Gastroesophageal sphincter (tissue), 4 donors: ENCODE measurements around the gene FBXL17. TPM values are rescaled to one million over a fixed set of nuclear protein-coding genes. Genes with fewer than 3 reads are reported as not detected.

ENCODE experiments used
- ATAC-seq: fragments of 150-250 bp; one replicate; pipeline ENCODE4 v1.9.1; 2016; ENCODE audit warnings: mild to moderate bottlenecking, moderate library complexity
- H3K27ac ChIP-seq, 4 donors: fragments of 200-600 bp; sonication (generic) in 3 of 4; 1 replicate in 3 of 4; 2 replicates in 1 of 4; pipeline ENCODE4 v1.5.1; 2016 to 2019
- H3K27me3 ChIP-seq: fragments of 200-600 bp; sonication (generic); one replicate; pipeline ENCODE4 v1.5.1; 2019
- H3K36me3 ChIP-seq, 2 donors: fragments of 200-600 bp; sonication (generic); one replicate each; pipeline ENCODE4 v1.5.1; 2019; ENCODE audit warnings: control low read depth in 1 of 2
- H3K4me1 ChIP-seq, 3 donors: fragments of 200-600 bp; sonication (generic); 1 replicate in 2 of 3; 2 replicates in 1 of 3; pipeline ENCODE4 v1.5.1; 2016 to 2019; ENCODE audit warnings: control low read depth in 2 of 3
- H3K4me3 ChIP-seq, 2 donors: fragments of 200-600 bp; sonication (generic); one replicate each; pipeline ENCODE4 v1.5.1; 2019; ENCODE audit warnings: mild to moderate bottlenecking in 1 of 2, moderate library complexity in 1 of 2
- H3K9me3 ChIP-seq, 3 donors: fragments of 200-600 bp; sonication (generic); one replicate each; pipeline ENCODE4 v1.5.1; 2017 to 2019; ENCODE audit warnings: control low read depth in 2 of 3
- EP300 ChIP-seq: sonication (generic); formaldehyde crosslinking; IDR thresholded peaks from one replicate; pipeline ENCODE4 v1.6.1; 2017; ENCODE audit warnings: antibody characterized with exemption, mild to moderate bottlenecking
- POLR2A ChIP-seq, 2 donors: fragments of 450-650 bp; IDR thresholded peaks; one replicate each; pipeline ENCODE4 v1.6.1; 2017; ENCODE audit warnings: antibody characterized with exemption in 2 of 2, mild to moderate bottlenecking in 2 of 2, moderate library complexity in 1 of 2
- POLR2AphosphoS5 ChIP-seq: sonication (generic); formaldehyde crosslinking; IDR thresholded peaks from one replicate; pipeline ENCODE4 v1.6.1; 2017; ENCODE audit warnings: antibody characterized with exemption
- WGBS, 2 donors: methylation state at CpG; one replicate each; pipeline ENCODE4 v1.1.5; 2018; ENCODE audit warnings: low coverage in 1 of 2; 5-methylcytosine and 5-hydroxymethylcytosine counted together
- total RNA-seq, 4 donors: library from RNA; depleted of rRNA; stranded (reverse); fragments of >200 nt; gene quantifications; one replicate each; pipeline ENCODE4 v1.1.0, GENCODE V29; 2016
- TF ChIP-seq, protein P1 (sequence below), 4 experiments: fragments of 200-600 bp in 2 of 4; fragments of 450-650 bp in 2 of 4; sonication (generic) in 1 of 4; IDR thresholded peaks; one replicate each; pipeline ENCODE4 v1.5.1; 2017 to 2019; ENCODE audit warnings: antibody characterized with exemption in 4 of 4, mild to moderate bottlenecking in 2 of 4, moderate library complexity in 2 of 4

Gene FBXL17
- total RNA-seq, 4 donors from 2014 or later = 15.3 to 25.5 (median 21.7) TPM

DNA sequence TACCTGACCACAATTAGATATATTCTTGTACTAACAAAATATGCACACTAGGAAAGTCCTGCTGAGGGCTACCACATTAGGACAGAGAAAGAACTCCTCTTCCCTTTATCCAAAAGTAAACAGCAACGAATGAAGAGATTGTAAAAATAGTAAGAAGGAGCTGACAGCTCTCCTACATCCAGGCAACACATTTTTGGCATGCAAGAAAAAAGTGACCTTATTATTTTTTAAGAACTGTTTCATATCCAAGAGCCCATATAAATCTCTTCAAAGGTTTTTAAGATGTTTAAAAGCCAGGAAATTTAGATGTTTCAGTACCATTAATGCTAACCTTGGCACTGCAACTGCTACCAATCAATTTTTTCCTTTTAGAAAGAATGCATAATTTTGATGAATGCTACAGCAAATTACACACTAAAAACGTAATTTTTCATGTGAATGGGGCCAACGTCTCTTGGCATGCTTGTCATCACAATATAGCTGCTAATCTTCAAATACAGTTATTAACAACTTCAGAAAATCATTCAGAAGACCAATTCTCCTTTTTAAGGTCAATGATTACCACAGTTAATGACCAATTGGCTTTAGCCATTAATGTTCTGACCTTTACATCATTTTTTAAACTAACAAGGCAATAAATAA is 132.0 kb downstream of the FBXL17 start:
- ATAC-seq = no peak
- Histone ChIP-seq H3K27me3 (no peaks in the 10 kb centered on the region), H3K36me3 (no peaks in the 10 kb centered on the region), H3K4me1 (peaks cover 0 to 40% (median 4%) of the 10 kb centered on the region in 3 donors), H3K27ac (no peak overlapping the region), H3K4me3 (no peak overlapping the region), H3K9me3 (no peaks in the 10 kb centered on the region)
- TF ChIP-seq POLR2A (IDR thresholded peaks at IDR 0.05) = no peak
- TF ChIP-seq, protein P1, sequence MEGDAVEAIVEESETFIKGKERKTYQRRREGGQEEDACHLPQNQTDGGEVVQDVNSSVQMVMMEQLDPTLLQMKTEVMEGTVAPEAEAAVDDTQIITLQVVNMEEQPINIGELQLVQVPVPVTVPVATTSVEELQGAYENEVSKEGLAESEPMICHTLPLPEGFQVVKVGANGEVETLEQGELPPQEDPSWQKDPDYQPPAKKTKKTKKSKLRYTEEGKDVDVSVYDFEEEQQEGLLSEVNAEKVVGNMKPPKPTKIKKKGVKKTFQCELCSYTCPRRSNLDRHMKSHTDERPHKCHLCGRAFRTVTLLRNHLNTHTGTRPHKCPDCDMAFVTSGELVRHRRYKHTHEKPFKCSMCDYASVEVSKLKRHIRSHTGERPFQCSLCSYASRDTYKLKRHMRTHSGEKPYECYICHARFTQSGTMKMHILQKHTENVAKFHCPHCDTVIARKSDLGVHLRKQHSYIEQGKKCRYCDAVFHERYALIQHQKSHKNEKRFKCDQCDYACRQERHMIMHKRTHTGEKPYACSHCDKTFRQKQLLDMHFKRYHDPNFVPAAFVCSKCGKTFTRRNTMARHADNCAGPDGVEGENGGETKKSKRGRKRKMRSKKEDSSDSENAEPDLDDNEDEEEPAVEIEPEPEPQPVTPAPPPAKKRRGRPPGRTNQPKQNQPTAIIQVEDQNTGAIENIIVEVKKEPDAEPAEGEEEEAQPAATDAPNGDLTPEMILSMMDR (IDR thresholded peaks at IDR 0.05) = no peak
- no peak for TF ChIP-seq EP300
- no peak for TF ChIP-seq POLR2AphosphoS5
- 18 to 35% methylated on average over 2 to 3 of the region's 3 CpGs for WGBS, 2 donors

DNA sequence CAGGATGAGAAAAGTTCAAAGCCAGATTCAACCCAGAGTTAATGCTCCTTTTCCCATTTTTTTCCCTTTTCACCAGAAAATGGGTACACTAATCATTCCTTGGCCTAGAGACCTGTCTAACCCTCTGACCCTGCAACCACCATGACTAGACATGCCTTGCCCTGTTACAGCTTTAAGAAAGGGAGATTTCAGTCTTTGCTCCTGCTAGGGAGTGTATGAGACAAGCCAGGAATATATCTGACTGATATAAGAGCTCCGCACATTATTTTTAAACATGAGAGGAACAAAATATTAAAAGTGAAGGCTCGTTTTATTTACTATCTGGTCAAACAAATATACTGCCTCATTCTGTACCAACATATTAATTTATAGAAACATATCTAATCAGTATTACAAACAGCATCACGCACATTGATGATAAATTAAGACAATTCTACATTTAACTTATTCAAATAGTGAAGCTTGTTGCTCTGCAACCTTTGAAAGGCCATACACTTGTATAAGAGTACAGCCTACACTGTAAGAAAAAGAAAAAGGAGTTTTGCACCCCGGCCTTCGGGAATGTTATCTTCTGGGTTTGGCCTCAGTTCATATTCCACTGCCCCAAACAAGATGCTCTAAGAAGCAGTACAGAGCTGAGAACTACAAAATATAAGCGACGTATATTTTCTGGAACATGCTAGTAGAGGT is 132.7 kb downstream of the FBXL17 start:
- ATAC-seq = no peak
- no peaks in the 10 kb centered on the region for H3K9me3 ChIP-seq
- WGBS, 2 donors = 51 to 54% methylated on average over 7 of the region's 7 CpGs
- H3K36me3 ChIP-seq = no peaks in the 10 kb centered on the region
- no peak overlapping the region for H3K4me3 ChIP-seq
- H3K27ac ChIP-seq = no peak overlapping the region
- TF ChIP-seq EP300 (no peak), POLR2A (IDR thresholded peaks at IDR 0.05) (no peak), POLR2AphosphoS5 (no peak)
- TF ChIP-seq, protein P1 (IDR thresholded peaks at IDR 0.05) = no peak
- no peaks in the 10 kb centered on the region for H3K27me3 ChIP-seq
- peaks cover 0 to 40% (median 4%) of the 10 kb centered on the region in 3 donors for H3K4me1 ChIP-seq

DNA sequence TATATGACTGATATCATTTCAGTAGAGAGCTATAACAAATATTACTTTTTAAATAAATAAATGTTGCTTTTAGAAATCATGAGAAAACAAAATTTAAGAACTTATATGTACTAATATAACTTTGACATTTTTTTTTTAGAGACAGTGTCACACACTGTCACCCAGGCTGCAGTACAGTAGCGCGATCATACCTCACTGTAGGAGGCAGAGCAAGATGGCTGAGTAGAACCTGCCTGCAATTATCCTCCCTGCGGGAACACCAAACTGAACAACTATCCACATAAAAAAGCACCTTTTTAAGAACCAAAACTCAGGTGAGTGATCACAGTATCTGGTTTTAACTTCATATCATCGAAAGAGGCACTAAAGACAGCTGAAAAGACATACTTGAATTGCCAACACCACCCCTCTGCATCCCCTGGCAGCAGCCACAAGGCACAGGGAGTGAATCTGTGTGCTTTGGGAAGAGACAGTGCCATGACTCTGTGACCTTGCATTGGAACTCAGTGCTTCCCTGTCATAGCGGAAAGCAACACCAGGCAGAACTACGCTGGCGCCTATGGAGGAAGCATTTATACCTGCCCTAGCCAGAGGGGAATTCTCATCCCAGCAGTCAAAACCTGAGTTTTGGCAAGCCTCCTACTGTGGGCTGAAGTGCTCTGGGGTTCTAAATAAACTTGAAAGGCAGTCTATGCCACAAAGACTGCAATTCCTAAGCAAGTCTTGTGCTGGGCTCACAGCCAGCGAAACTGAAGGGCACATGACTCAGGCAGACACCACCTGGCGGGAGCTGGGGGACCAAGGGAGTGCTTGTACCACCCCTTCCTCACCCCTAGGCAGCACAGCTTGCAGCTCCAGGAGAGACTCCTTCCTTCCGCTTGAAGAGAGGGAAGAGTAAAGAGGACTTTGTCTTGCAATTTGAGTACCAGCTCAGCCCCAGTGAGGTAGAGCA is 142.7 kb downstream of the FBXL17 start:
- no peak for ATAC-seq
- WGBS, 2 donors = 93 to 100% methylated on average over 4 to 7 of the region's 10 CpGs
- TF ChIP-seq, protein P1 (IDR thresholded peaks at IDR 0.05) = no peak
- TF ChIP-seq POLR2A (IDR thresholded peaks at IDR 0.05) (no peak), POLR2AphosphoS5 (no peak), EP300 (no peak)
- Histone ChIP-seq H3K36me3 (no peaks in the 10 kb centered on the region), H3K27me3 (no peaks in the 10 kb centered on the region), H3K4me3 (no peak overlapping the region), H3K27ac (no peak overlapping the region), H3K4me1 (no peaks in the 10 kb centered on the region), H3K9me3 (no peaks in the 10 kb centered on the region)

DNA sequence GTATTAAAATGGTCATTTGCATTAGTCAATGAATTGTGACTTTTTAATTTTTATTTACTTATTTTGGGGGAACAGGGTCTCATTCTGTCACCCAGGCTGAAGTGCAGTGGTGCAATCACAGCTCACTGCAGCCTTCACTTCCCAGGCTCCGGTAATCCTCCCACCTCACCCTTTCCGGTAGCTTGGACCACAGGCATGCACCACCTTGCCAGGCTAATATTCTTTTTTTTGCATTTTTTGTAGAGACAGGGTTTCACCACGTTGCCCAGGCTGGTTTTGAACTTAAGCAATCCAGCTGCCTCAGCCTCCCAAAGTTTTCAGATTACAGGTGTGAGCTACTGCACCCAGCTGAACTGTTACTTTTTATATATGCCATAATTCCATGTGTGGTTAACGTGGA is 143.4 kb downstream of the FBXL17 start:
- Histone ChIP-seq H3K9me3 (no peaks in the 10 kb centered on the region), H3K4me3 (no peak overlapping the region), H3K36me3 (no peaks in the 10 kb centered on the region), H3K27me3 (no peaks in the 10 kb centered on the region), H3K27ac (no peak overlapping the region), H3K4me1 (no peaks in the 10 kb centered on the region)
- ATAC-seq = no peak
- TF ChIP-seq POLR2AphosphoS5 (no peak), EP300 (no peak), POLR2A (IDR thresholded peaks at IDR 0.05) (no peak)
- TF ChIP-seq, protein P1 (IDR thresholded peaks at IDR 0.05) = no peak
- 82 to 100% methylated on average over 2 to 4 of the region's 4 CpGs for WGBS, 2 donors
